Endothelial cell of umbilical vein (primary cell): ENCODE results near the gene CDC42EP3. TPM values are rescaled to one million over a fixed set of nuclear protein-coding genes. Genes with fewer than 3 reads are reported as not detected.

Experiments
- BruUV-seq: library from RNA; stranded (reverse); fragments of 400-500 nt; replicated peaks from 2 replicates; lab custom pipeline; 2021; lab: Mats Ljungman, UMichigan
- CTCF ChIA-PET: fragments of 300-600, 350-600 bp; sonication (Branson Sonifier 250); formaldehyde crosslinking; loops from one replicate; lab custom pipeline; 2021; ENCODE audit warnings: antibody characterized with exemption, inconsistent platforms; lab: Charles Lee
- POLR2A ChIA-PET: fragments of 300-600, 350-600 bp; sonication (Branson Sonifier 250); formaldehyde crosslinking; loops from one replicate; lab custom pipeline; 2021; ENCODE audit warnings: antibody characterized with exemption, inconsistent platforms; lab: Charles Lee
- DNase-seq: peaks from one replicate; pipeline ENCODE4 v3.0.0-alpha.2; 2011; ENCODE audit warnings: low read depth, low spot score
- FAIRE-seq: peaks from 2 replicates; lab custom pipeline; 2011; peaks lifted over from hg19 to GRCh38; lab: Jason Lieb, UNC
- H2AFZ ChIP-seq: 2 replicates; pipeline ENCODE4 v1.6.0; 2012; ENCODE audit warnings: low read depth, low read length, control low read depth, inconsistent platforms
- H3K27ac ChIP-seq: 2 replicates; pipeline ENCODE4 v1.5.1; 2011; ENCODE audit warnings: low read depth, mild to moderate bottlenecking, control low read depth, low read length, moderate library complexity; ENCODE audit not compliant: insufficient read depth
- H3K27me3 ChIP-seq, 2 experiments: 2 replicates each; pipeline versions ENCODE4 v1.6.0 to v1.6.1; 2011; ENCODE audit warnings: low read length in 2 of 2, mixed read lengths in 1 of 2; ENCODE audit not compliant: control insufficient read depth in 2 of 2, insufficient read depth in 2 of 2
- H3K36me3 ChIP-seq, 2 experiments: 2 replicates in 1 of 2; 3 replicates in 1 of 2; pipeline ENCODE4 v1.5.1; 2011; ENCODE audit warnings: low read length in 2 of 2, mild to moderate bottlenecking in 1 of 2, moderate library complexity in 1 of 2; ENCODE audit not compliant: control insufficient read depth in 2 of 2, insufficient read depth in 2 of 2; ENCODE audit errors: extremely low read depth in 1 of 2
- H3K4me1 ChIP-seq: 3 replicates; pipeline ENCODE4 v1.5.1; 2011; ENCODE audit warnings: mild to moderate bottlenecking, low read length; ENCODE audit not compliant: control insufficient read depth, insufficient read depth; ENCODE audit errors: extremely low read depth
- H3K4me2 ChIP-seq: 2 replicates; pipeline ENCODE4 v1.6.1; 2011; ENCODE audit warnings: low read length, control low read depth, mixed read lengths; ENCODE audit not compliant: insufficient read depth
- H3K4me3 ChIP-seq, 3 experiments: fragments of 200-600 bp in 1 of 3; sonication (generic), shearing (Covaris generic) in 1 of 3; replicated peaks in 1 of 3; 2 replicates each; pipeline ENCODE4 v1.5.1; 2011 to 2016; ENCODE audit warnings: control low read depth in 3 of 3, low read length in 3 of 3, mild to moderate bottlenecking in 2 of 3, inconsistent platforms in 1 of 3, low read depth in 1 of 3, moderate library complexity in 1 of 3; ENCODE audit not compliant: insufficient read depth in 1 of 3
- H3K79me2 ChIP-seq: 2 replicates; pipeline ENCODE4 v1.6.0; 2012; ENCODE audit warnings: low read length, inconsistent platforms; ENCODE audit not compliant: control insufficient read depth, insufficient read depth
- H3K9ac ChIP-seq: replicated peaks from 2 replicates; pipeline ENCODE3; 2011; ENCODE audit warnings: low read length, control low read depth; ENCODE audit not compliant: insufficient read depth; ENCODE audit errors: extremely low read depth
- H3K9me1 ChIP-seq: replicated peaks from 3 replicates; pipeline ENCODE4 v1.6.0; 2011; ENCODE audit warnings: mild to moderate bottlenecking, low read length; ENCODE audit not compliant: control insufficient read depth, insufficient read depth; ENCODE audit errors: extremely low read depth
- H3K9me3 ChIP-seq: replicated peaks from 2 replicates; pipeline ENCODE4 v1.5.1; 2012; ENCODE audit warnings: low read length, inconsistent platforms; ENCODE audit not compliant: control insufficient read depth, insufficient read depth
- H4K20me1 ChIP-seq: replicated peaks from 2 replicates; pipeline ENCODE3; 2011; ENCODE audit warnings: mild to moderate bottlenecking, low read length; ENCODE audit not compliant: control insufficient read depth, insufficient read depth; ENCODE audit errors: extremely low read depth
- CTCF ChIP-seq, 2 donors: IDR thresholded peaks; 1 replicate in 1 of 2; 2 replicates in 1 of 2; pipeline ENCODE4 v1.5.1; 2011; ENCODE audit warnings: low read length in 2 of 2, mild to moderate bottlenecking in 2 of 2, moderate library complexity in 2 of 2, control low read depth in 1 of 2, inconsistent platforms in 1 of 2, low read depth in 1 of 2; ENCODE audit not compliant: insufficient read depth in 1 of 2; ENCODE audit errors: extremely low read depth in 1 of 2
- EZH2 ChIP-seq: IDR thresholded peaks from 2 replicates; pipeline ENCODE4 v1.6.1; 2012; ENCODE audit warnings: borderline replicate concordance, low read depth, mild to moderate bottlenecking, moderate library complexity, low read length, inconsistent platforms; ENCODE audit not compliant: severe bottlenecking
- FOS ChIP-seq: IDR thresholded peaks from 2 replicates; pipeline ENCODE4 v1.6.1; 2011; ENCODE audit warnings: mild to moderate bottlenecking, low read length, moderate library complexity, borderline replicate concordance; ENCODE audit not compliant: insufficient read depth
- GATA2 ChIP-seq: IDR thresholded peaks from 2 replicates; pipeline ENCODE4 v1.7.0; 2011; ENCODE audit warnings: low read depth, mild to moderate bottlenecking, moderate library complexity, mixed read lengths, low read length; ENCODE audit not compliant: insufficient read length, insufficient read depth
- JUN ChIP-seq: IDR thresholded peaks from 2 replicates; pipeline ENCODE4 v1.6.1; 2011; ENCODE audit warnings: borderline replicate concordance, low read depth; ENCODE audit not compliant: insufficient read length, insufficient read depth
- MAX ChIP-seq: IDR thresholded peaks from 2 replicates; pipeline ENCODE4 v1.6.1; 2011; ENCODE audit not compliant: insufficient read depth, insufficient read length
- MYC ChIP-seq: IDR thresholded peaks from one replicate; pipeline ENCODE4 v1.6.1; 2011; ENCODE audit warnings: mild to moderate bottlenecking, low read depth, low read length
- POLR2A ChIP-seq: IDR thresholded peaks from 2 replicates; pipeline ENCODE4 v1.6.1; 2012; ENCODE audit warnings: low read depth, mild to moderate bottlenecking, control low read depth, low read length
- POLR2AphosphoS5 ChIP-seq: IDR thresholded peaks from 2 replicates; pipeline ENCODE4 v1.6.1; 2012; ENCODE audit warnings: low read depth, mild to moderate bottlenecking, control low read depth, low read length, moderate library complexity; ENCODE audit not compliant: insufficient read depth
- dilution Hi-C: fragments of 300-500 bp; cut with MboI; formaldehyde crosslinking; loops from one replicate; pipeline ENCODE4 v1.15.0; 2019; ENCODE audit warnings: low sequenced_read_pairs; ENCODE audit not compliant: extremely low pct_ligation_motif_present
- intact Hi-C: fragments of 100-400 bp; cut with micrococcal nuclease; formaldehyde crosslinking; loops from one replicate; pipeline ENCODE4 v1.10.0; 2022
- polyA plus RNA-seq, 4 experiments: library from polyadenylated mRNA; depleted of rRNA in 3 of 4; stranded (reverse) in 3 of 4; unstranded in 1 of 4; fragments of >200 nt; gene quantifications; 2 replicates each; pipeline versions ENCODE4 v1.2.1 to v1.2.3, GENCODE V29; 2011 to 2012; ENCODE audit warnings: missing spikeins in 1 of 4
- total RNA-seq: library from RNA; stranded (reverse); gene quantifications from 2 replicates; pipeline ENCODE4 v1.2.3, GENCODE V29; 2021

Gene CDC42EP3
- total and polyA plus RNA-seq, 2 donors (not counting 3 experiments of a cell fraction or from before 2014, with no cell fraction given): 14.6 to 54.7 TPM

DNA sequence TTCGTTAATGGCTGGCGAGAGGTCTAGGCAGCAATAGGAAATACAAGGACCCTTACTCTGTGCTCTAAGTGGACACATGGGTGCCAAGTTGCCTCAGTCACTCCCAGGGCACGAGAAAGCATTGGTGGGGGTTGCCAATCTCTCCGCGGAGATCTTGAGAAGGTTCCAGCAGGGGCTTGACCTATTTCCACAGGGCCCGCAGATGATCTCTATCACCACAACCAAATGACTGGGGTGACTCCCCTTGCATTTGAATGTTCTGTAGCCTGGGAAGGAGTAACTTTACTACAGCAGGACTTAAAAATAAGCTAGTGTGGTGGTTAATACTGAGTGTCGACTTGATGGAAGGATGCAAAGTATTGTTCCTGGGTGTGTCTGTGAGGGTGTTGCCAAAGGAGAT lies 8.1 kb downstream of the CDC42EP3 start:
- Histone ChIP-seq H3K27ac (no peak overlapping the region), H3K27me3 (no peaks in the 10 kb centered on the region), H3K4me3 (no peak overlapping the region), H3K36me3 (peaks cover 0 to 2% of the 10 kb centered on the region in 2 experiments), H3K9me1 (no peaks in the 10 kb centered on the region), H2AFZ (no peak overlapping the region), H3K4me1 (peaks cover 47% of the 10 kb centered on the region), H3K9ac (no peak overlapping the region), H3K4me2 (no peak overlapping the region), H3K79me2 (peaks cover 100% of the 10 kb centered on the region), H3K9me3 (no peaks in the 10 kb centered on the region), H4K20me1 (no peaks in the 10 kb centered on the region)
- dilution Hi-C loops: no loop called here
- no peak for FAIRE-seq
- ChIA-PET POLR2A (interaction anchor here (0.7 kb wide), 1 partner anchor 77 kb away, joined by 3 read pairs; no protein-coding TSS in a partner anchor), CTCF (no interaction called here)
- TF ChIP-seq GATA2: no peak
- TF ChIP-seq JUN: no peak
- TF ChIP-seq POLR2A: no peak
- TF ChIP-seq FOS: no peak
- no peak for TF ChIP-seq EZH2
- no peak for TF ChIP-seq MAX
- TF ChIP-seq POLR2AphosphoS5: no peak
- TF ChIP-seq CTCF (IDR thresholded peaks at IDR 0.05; ENCODE audit: extremely low read depth in 1 of 2, insufficient read depth in 1 of 2, low read depth in 1 of 2, low read length in 2 of 2): no peak
- no peak for TF ChIP-seq MYC
- intact Hi-C loops: no loop called here
- no TSS peak for BruUV-seq
- no peak for DNase-seq
